NT2/D1 (cell line): Measurements from ENCODE around the gene IQGAP3.

ENCODE experiments used
- DNase-seq: peaks from one replicate; pipeline ENCODE4 v3.0.0-alpha.2; 2011; ENCODE audit warnings: low read depth, low spot score
- H3K27me3 ChIP-seq: 2 replicates; pipeline ENCODE4 v1.6.0; 2011; ENCODE audit warnings: mild to moderate bottlenecking; ENCODE audit not compliant: insufficient read length, insufficient read depth
- H3K36me3 ChIP-seq: 2 replicates; pipeline ENCODE4 v1.6.1; 2011; ENCODE audit warnings: mild to moderate bottlenecking, low read length, mixed read lengths; ENCODE audit not compliant: insufficient read depth, insufficient read length
- H3K4me1 ChIP-seq: 2 replicates; pipeline ENCODE4 v1.5.1; 2011; ENCODE audit not compliant: insufficient read depth, insufficient read length
- H3K4me3 ChIP-seq: 2 replicates; pipeline ENCODE4 v1.5.1; 2011; ENCODE audit warnings: low read depth; ENCODE audit not compliant: insufficient read length
- H3K9ac ChIP-seq: 2 replicates; pipeline ENCODE4 v1.6.0; 2011; ENCODE audit warnings: low read depth; ENCODE audit not compliant: insufficient read length
- H3K9me3 ChIP-seq: 2 replicates; pipeline ENCODE4 v1.5.1; 2011; ENCODE audit warnings: mild to moderate bottlenecking, low read length; ENCODE audit not compliant: insufficient read depth
- SUZ12 ChIP-seq: IDR thresholded peaks from 2 replicates; pipeline ENCODE4 v1.6.1; 2011; ENCODE audit not compliant: insufficient read length, insufficient read depth; ENCODE audit errors: extremely low read depth
- YY1 ChIP-seq: IDR thresholded peaks from 2 replicates; pipeline ENCODE4 v1.6.1; 2011; ENCODE audit not compliant: insufficient read length, insufficient read depth
- ZNF274 ChIP-seq: IDR thresholded peaks from 2 replicates; pipeline ENCODE4 v1.6.1; 2011; ENCODE audit warnings: mild to moderate bottlenecking, low read depth, low read length

Gene IQGAP3

GRCh38 chr1:156517748-156518147 is 54.6 kb downstream of the IQGAP3 start:
- Histone ChIP-seq H3K4me3 (no peak overlapping the region), H3K36me3 (no peaks in the 10 kb centered on the region), H3K9me3 (no peaks in the 10 kb centered on the region), H3K27me3 (no peaks in the 10 kb centered on the region), H3K4me1 (no peaks in the 10 kb centered on the region), H3K9ac (no peak overlapping the region)
- TF ChIP-seq SUZ12 (no peak), ZNF274 (no peak), YY1 (no peak)
- no peak for DNase-seq

DNA sequence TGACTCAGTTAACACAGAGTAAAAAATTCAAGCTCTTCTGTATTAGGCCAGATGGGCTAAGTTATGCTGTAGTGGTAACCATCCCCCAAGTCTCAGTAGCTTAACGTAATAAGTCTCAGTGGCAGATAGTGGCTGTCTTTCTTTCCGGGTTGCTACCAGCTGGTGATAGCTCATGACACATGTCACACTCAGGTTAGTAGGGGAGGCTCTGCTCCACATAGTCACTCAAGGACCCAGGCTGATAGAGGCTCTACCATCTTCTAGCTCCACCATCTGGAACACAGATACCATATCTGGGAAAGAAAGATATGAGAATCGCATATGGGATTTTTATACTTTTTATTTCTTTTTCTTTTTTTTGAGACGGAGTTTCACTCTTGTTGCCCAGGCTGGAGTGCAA is 55.5 kb downstream of the IQGAP3 start:
- Histone ChIP-seq H3K27me3 (peaks cover 4% of the 10 kb centered on the region), H3K9ac (no peak overlapping the region), H3K4me3 (no peak overlapping the region), H3K4me1 (no peaks in the 10 kb centered on the region), H3K9me3 (no peaks in the 10 kb centered on the region), H3K36me3 (no peaks in the 10 kb centered on the region)
- no peak for DNase-seq
- no peak for TF ChIP-seq ZNF274
- TF ChIP-seq SUZ12, result no peak
- no peak for TF ChIP-seq YY1

DNA sequence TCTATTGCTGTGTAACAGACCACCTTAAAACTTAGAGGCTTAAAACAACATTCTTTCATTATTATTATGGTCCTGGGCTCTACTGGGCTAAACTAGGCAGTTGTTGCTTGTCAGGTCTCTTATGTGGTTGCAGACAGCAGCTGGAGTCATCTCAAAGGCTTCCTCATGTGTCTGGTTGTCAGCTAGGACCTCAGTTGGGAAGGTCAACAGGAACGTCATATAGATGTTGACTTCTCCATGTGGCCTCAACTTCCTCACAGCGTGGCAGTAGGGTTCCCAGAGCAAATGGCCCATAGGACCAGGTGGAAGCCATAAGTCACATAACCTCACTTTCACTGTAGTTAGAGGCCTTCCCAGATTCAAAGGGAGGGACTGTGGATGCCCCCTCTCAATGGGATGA is 56.4 kb downstream of the IQGAP3 start:
- TF ChIP-seq ZNF274, result no peak
- TF ChIP-seq YY1, result no peak
- TF ChIP-seq SUZ12, result no peak
- Histone ChIP-seq H3K4me1 (no peaks in the 10 kb centered on the region), H3K4me3 (no peak overlapping the region), H3K9ac (no peak overlapping the region), H3K27me3 (peaks cover 4% of the 10 kb centered on the region), H3K36me3 (no peaks in the 10 kb centered on the region), H3K9me3 (no peaks in the 10 kb centered on the region)
- no peak for DNase-seq

GRCh38 chr1:156513185-156513584 is 59.2 kb downstream of the IQGAP3 start:
- peaks cover 5% of the 10 kb centered on the region for H3K4me1 ChIP-seq
- H3K9ac ChIP-seq, result no peak overlapping the region
- no peak for DNase-seq
- H3K36me3 ChIP-seq, result no peaks in the 10 kb centered on the region
- peaks cover 6% of the 10 kb centered on the region for H3K27me3 ChIP-seq
- no peaks in the 10 kb centered on the region for H3K9me3 ChIP-seq
- TF ChIP-seq SUZ12 (no peak), ZNF274 (no peak), YY1 (no peak)
- H3K4me3 ChIP-seq, result no peak overlapping the region

GRCh38 chr1:156511644-156512043 is 60.7 kb downstream of the IQGAP3 start:
- Histone ChIP-seq H3K4me1 (peaks cover 6% of the 10 kb centered on the region), H3K27me3 (peaks cover 6% of the 10 kb centered on the region), H3K9ac (no peak overlapping the region), H3K36me3 (no peaks in the 10 kb centered on the region), H3K9me3 (no peaks in the 10 kb centered on the region), H3K4me3 (no peak overlapping the region)
- no peak for DNase-seq
- TF ChIP-seq YY1 (no peak), ZNF274 (no peak)

DNA sequence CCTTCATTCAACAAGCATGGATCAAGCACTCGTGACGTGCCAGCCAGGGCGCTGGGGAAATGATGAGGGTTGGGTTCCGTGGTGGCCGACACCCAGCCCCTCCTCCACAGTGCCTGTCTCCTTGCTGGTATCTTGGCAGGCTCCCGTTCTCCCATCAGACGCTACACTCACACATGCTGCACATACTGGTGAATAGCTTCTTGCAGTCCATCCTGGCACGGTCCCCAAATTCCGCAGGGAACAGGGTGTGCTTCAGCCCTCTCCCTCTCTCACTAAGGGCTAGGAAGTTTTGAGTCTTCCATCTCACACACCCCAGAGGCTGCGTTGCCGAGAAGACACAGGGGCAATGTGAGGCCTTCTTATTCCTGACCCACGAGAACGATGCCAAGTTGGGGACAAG is 61.7 kb downstream of the IQGAP3 start:
- H3K36me3 ChIP-seq, result no peaks in the 10 kb centered on the region
- H3K9ac ChIP-seq, result no peak overlapping the region
- peaks cover 6% of the 10 kb centered on the region for H3K27me3 ChIP-seq
- TF ChIP-seq ZNF274 (no peak), SUZ12 (no peak), YY1 (no peak)
- H3K9me3 ChIP-seq, result no peaks in the 10 kb centered on the region
- H3K4me3 ChIP-seq, result no peak overlapping the region
- no peak for DNase-seq
- H3K4me1 ChIP-seq, result peaks cover 6% of the 10 kb centered on the region

GRCh38 chr1:156509424-156510034 is 62.8 kb downstream of the IQGAP3 start:
- Histone ChIP-seq H3K4me3 (no peak overlapping the region), H3K4me1 (peaks cover 10% of the 10 kb centered on the region), H3K9me3 (no peaks in the 10 kb centered on the region), H3K36me3 (no peaks in the 10 kb centered on the region), H3K9ac (no peak overlapping the region), H3K27me3 (peaks cover 6% of the 10 kb centered on the region)
- no peak for TF ChIP-seq YY1
- TF ChIP-seq SUZ12, result no peak
- TF ChIP-seq ZNF274, result no peak
- no peak for DNase-seq
